HEK293 (cell line): ENCODE measurements around the gene CHRM3.

Experiments used
- CTCF ChIA-PET: fragments of 350-600 bp; formaldehyde crosslinking; extraction: SDS; loops from one replicate; lab custom pipeline; 2021; ENCODE audit warnings: antibody characterized with exemption; lab: Yijun Ruan, JAX
- POLR2A ChIA-PET: fragments of 300-600 bp; formaldehyde crosslinking; extraction: SDS; loops from one replicate; lab custom pipeline; 2020; ENCODE audit warnings: antibody characterized with exemption, inconsistent platforms; lab: Yijun Ruan, JAX
- H3K27ac ChIP-seq: fragments of 200-500 bp; sonication (Bioruptor generic); 2 replicates; pipeline ENCODE4 v1.5.1; 2014; ENCODE audit warnings: low read depth, low read length, control low read depth, inconsistent platforms; ENCODE audit errors: extremely low read depth
- H3K36me3 ChIP-seq, 2 experiments: fragments of 200-500 bp in 1 of 2; sonication (Bioruptor generic) in 1 of 2; 1 replicate in 1 of 2; 2 replicates in 1 of 2; pipeline ENCODE4 v1.5.1; 2014 to 2017; ENCODE audit warnings: inconsistent platforms in 2 of 2, low read length in 2 of 2; ENCODE audit not compliant: control insufficient read depth in 2 of 2, insufficient read depth in 1 of 2
- H3K4me1 ChIP-seq: fragments of 200-500 bp; sonication (Bioruptor generic); 2 replicates; pipeline ENCODE4 v1.5.1; 2014; ENCODE audit warnings: mild to moderate bottlenecking, low read length, inconsistent platforms; ENCODE audit not compliant: control insufficient read depth, insufficient read depth
- H3K4me3 ChIP-seq: 2 replicates; pipeline ENCODE4 v1.5.1; 2011; ENCODE audit warnings: low read depth, mild to moderate bottlenecking, control low read depth, low read length, moderate library complexity
- H3K9me3 ChIP-seq: fragments of 200-500 bp; sonication (Bioruptor generic); 2 replicates; pipeline ENCODE4 v1.5.1; 2014; ENCODE audit warnings: low read depth, low read length, inconsistent platforms; ENCODE audit not compliant: control insufficient read depth, insufficient read depth
- HOXD13 ChIP-seq: sonication (generic); formaldehyde crosslinking; IDR thresholded peaks from 2 replicates; pipeline ENCODE4 v1.8.0; 2022; ENCODE audit warnings: missing genetic modification reagents, borderline replicate concordance
- PRDM2 ChIP-seq: fragments of 450-650 bp; formaldehyde crosslinking; IDR thresholded peaks from 2 replicates; pipeline ENCODE4 v1.5.1; 2016; ENCODE audit warnings: missing biosample characterization, missing genetic modification characterization, borderline replicate concordance
- SCRT2 ChIP-seq: fragments of 450-650 bp; formaldehyde crosslinking; IDR thresholded peaks from 2 replicates; pipeline ENCODE4 v1.5.1; 2016; ENCODE audit warnings: missing biosample characterization, missing genetic modification characterization
- SP3 ChIP-seq: fragments of 450-650 bp; formaldehyde crosslinking; IDR thresholded peaks from 2 replicates; pipeline ENCODE4 v1.5.1; 2016; ENCODE audit warnings: missing biosample characterization, missing genetic modification characterization
- SP7 ChIP-seq: fragments of 450-650 bp; formaldehyde crosslinking; IDR thresholded peaks from 2 replicates; pipeline ENCODE4 v1.5.1; 2016; ENCODE audit warnings: missing biosample characterization, missing genetic modification characterization
- TCF7L2 ChIP-seq: IDR thresholded peaks from 2 replicates; pipeline ENCODE4 v1.6.1; 2011; ENCODE audit warnings: low read depth, mild to moderate bottlenecking, inconsistent platforms, low read length, moderate library complexity, borderline replicate concordance
- ZBTB1 ChIP-seq: fragments of 450-650 bp; formaldehyde crosslinking; IDR thresholded peaks from 2 replicates; pipeline ENCODE4 v1.5.1; 2016; ENCODE audit warnings: missing biosample characterization, missing genetic modification characterization
- ZBTB48 ChIP-seq: fragments of 450-650 bp; formaldehyde crosslinking; IDR thresholded peaks from 2 replicates; pipeline ENCODE4 v1.5.1; 2016; ENCODE audit warnings: missing biosample characterization, missing genetic modification characterization
- ZEB2 ChIP-seq: fragments of 450-650 bp; formaldehyde crosslinking; IDR thresholded peaks from 2 replicates; pipeline ENCODE4 v1.5.1; 2016; ENCODE audit warnings: missing biosample characterization, missing genetic modification characterization
- ZNF155 ChIP-seq: fragments of 450-650 bp; formaldehyde crosslinking; IDR thresholded peaks from 2 replicates; pipeline ENCODE4 v1.5.1; 2016; ENCODE audit warnings: missing biosample characterization, missing genetic modification characterization
- ZNF221 ChIP-seq: fragments of 450-650 bp; formaldehyde crosslinking; IDR thresholded peaks from 2 replicates; pipeline ENCODE4 v1.5.1; 2017; ENCODE audit warnings: missing biosample characterization, missing genetic modification characterization, borderline replicate concordance
- ZNF658 ChIP-seq: fragments of 450-650 bp; formaldehyde crosslinking; IDR thresholded peaks from 2 replicates; pipeline ENCODE4; 2016; ENCODE audit warnings: missing biosample characterization, missing genetic modification characterization
- ZSCAN5A ChIP-seq: fragments of 450-650 bp; formaldehyde crosslinking; IDR thresholded peaks from 2 replicates; pipeline ENCODE4 v1.5.1; 2016; ENCODE audit warnings: missing biosample characterization, missing genetic modification characterization
- TF ChIP-seq, protein P1 (sequence below): fragments of 450-650 bp; formaldehyde crosslinking; IDR thresholded peaks from 2 replicates; pipeline ENCODE4 v1.5.1; 2016; ENCODE audit warnings: missing biosample characterization, missing genetic modification characterization
- TF ChIP-seq, protein P2 (sequence below): fragments of 450-650 bp; formaldehyde crosslinking; conservative IDR thresholded peaks from 2 replicates; pipeline ENCODE4 v1.5.1; 2016; ENCODE audit warnings: low read depth, missing biosample characterization, missing genetic modification characterization
- TF ChIP-seq, protein P3 (sequence below): fragments of 450-650 bp; formaldehyde crosslinking; IDR thresholded peaks from 2 replicates; pipeline ENCODE4 v1.5.1; 2016; ENCODE audit warnings: missing biosample characterization, missing genetic modification characterization

The CHRM3 gene

DNA sequence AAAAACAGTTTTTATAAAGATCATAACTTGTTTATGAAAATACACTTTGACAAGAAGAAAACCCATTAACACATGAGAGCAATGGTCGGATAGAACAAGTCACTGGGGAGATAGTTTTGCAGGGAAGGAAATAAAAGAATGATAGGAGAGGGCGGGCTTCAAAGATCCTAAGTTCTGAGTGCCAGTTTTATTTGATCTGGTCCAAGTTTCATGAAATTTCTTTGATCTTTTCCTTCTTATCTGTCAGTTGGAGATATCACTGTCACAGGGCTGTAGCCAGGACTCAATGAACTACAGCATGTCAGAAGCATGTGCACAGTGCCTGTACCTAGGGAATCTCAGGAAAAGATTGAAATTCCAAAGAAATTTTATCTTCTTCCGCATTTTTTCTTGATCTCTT is 36.5 kb downstream of the CHRM3 start:
- TF ChIP-seq, protein P1, sequence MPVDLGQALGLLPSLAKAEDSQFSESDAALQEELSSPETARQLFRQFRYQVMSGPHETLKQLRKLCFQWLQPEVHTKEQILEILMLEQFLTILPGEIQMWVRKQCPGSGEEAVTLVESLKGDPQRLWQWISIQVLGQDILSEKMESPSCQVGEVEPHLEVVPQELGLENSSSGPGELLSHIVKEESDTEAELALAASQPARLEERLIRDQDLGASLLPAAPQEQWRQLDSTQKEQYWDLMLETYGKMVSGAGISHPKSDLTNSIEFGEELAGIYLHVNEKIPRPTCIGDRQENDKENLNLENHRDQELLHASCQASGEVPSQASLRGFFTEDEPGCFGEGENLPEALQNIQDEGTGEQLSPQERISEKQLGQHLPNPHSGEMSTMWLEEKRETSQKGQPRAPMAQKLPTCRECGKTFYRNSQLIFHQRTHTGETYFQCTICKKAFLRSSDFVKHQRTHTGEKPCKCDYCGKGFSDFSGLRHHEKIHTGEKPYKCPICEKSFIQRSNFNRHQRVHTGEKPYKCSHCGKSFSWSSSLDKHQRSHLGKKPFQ (tag by site-specific recombination), result no peak
- TF ChIP-seq TCF7L2 (peak; percentile 53; the same call in 1 of the 2 replicates), PRDM2 (tag by site-specific recombination) (no peak), SP3 (tag by site-specific recombination) (0 out of 2 replicates have a peak, but pooled peaks have one; percentile 2)
- no peaks in the 10 kb centered on the region for H3K36me3 ChIP-seq
- ChIA-PET CTCF (no interaction called here), POLR2A (no interaction called here)
- H3K27ac ChIP-seq, result no peak overlapping the region
- H3K9me3 ChIP-seq, result no peaks in the 10 kb centered on the region
- H3K4me1 ChIP-seq, result peaks cover 16% of the 10 kb centered on the region
- no peak overlapping the region for H3K4me3 ChIP-seq

DNA sequence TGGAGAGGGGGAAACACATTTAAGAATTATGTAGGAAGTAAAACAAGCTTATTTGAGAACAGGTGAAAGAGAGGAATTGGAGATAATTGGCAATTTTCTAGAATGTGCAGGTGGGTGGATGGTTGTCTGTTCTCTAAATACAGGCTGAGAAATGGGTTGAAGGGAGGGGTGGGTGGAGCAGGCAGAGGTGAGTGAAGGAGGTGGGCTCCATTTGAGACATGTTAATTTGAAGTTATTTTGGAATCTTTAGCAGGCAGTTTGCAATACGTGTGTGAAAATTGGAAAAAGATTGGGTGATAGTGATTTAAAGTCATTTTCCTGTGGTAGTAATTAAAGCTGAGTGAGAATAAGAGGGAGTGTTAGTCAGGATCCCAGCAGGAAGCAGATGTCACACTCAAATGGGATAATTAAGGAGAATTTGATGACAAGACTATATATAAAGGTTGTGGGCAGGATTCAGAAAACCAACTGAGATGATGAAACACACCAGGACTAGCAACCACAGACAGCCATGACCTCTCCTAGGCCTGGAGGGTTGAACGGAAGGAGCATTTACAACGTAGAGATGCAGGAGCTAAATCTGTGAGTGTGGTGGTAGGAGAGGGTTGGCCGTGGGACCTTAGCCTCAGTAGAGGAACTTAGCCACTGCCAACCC is 40.6 kb downstream of the CHRM3 start:
- ChIA-PET CTCF (no interaction called here), POLR2A (no interaction called here)
- Histone ChIP-seq H3K36me3 (no peaks in the 10 kb centered on the region), H3K27ac (no peak overlapping the region), H3K4me3 (no peak overlapping the region), H3K4me1 (peaks cover 8% of the 10 kb centered on the region), H3K9me3 (no peaks in the 10 kb centered on the region)
- TF ChIP-seq ZEB2 (tag by site-specific recombination) (no peak), HOXD13 (CRISPR knock-in tag) (no peak), ZSCAN5A (no peak), ZBTB1 (tag by site-specific recombination) (no peak), SCRT2 (no peak), ZNF658 (no peak), ZNF155 (tag by site-specific recombination) (no peak), SP7 (tag by site-specific recombination) (no peak), ZNF221 (tag by site-specific recombination) (no peak), ZBTB48 (no peak)
- TF ChIP-seq, protein P2, sequence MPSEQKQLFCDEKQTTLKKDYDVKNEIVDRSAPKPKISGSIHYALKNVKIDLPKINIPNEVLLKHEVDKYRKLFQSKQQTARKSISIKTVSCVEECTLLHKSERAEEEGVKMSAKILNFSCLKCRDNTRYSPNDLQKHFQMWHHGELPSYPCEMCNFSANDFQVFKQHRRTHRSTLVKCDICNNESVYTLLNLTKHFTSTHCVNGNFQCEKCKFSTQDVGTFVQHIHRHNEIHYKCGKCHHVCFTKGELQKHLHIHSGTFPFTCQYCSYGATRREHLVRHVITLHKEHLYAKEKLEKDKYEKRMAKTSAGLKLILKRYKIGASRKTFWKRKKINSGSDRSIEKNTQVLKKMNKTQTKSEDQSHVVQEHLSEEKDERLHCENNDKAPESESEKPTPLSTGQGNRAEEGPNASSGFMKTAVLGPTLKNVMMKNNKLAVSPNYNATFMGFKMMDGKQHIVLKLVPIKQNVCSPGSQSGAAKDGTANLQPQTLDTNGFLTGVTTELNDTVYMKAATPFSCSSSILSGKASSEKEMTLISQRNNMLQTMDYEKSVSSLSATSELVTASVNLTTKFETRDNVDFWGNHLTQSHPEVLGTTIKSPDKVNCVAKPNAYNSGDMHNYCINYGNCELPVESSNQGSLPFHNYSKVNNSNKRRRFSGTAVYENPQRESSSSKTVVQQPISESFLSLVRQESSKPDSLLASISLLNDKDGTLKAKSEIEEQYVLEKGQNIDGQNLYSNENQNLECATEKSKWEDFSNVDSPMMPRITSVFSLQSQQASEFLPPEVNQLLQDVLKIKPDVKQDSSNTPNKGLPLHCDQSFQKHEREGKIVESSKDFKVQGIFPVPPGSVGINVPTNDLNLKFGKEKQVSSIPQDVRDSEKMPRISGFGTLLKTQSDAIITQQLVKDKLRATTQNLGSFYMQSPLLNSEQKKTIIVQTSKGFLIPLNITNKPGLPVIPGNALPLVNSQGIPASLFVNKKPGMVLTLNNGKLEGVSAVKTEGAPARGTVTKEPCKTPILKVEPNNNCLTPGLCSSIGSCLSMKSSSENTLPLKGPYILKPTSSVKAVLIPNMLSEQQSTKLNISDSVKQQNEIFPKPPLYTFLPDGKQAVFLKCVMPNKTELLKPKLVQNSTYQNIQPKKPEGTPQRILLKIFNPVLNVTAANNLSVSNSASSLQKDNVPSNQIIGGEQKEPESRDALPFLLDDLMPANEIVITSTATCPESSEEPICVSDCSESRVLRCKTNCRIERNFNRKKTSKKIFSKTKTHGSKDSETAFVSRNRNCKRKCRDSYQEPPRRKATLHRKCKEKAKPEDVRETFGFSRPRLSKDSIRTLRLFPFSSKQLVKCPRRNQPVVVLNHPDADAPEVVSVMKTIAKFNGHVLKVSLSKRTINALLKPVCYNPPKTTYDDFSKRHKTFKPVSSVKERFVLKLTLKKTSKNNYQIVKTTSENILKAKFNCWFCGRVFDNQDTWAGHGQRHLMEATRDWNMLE (tag by site-specific recombination), result no peak
- TF ChIP-seq, protein P3, sequence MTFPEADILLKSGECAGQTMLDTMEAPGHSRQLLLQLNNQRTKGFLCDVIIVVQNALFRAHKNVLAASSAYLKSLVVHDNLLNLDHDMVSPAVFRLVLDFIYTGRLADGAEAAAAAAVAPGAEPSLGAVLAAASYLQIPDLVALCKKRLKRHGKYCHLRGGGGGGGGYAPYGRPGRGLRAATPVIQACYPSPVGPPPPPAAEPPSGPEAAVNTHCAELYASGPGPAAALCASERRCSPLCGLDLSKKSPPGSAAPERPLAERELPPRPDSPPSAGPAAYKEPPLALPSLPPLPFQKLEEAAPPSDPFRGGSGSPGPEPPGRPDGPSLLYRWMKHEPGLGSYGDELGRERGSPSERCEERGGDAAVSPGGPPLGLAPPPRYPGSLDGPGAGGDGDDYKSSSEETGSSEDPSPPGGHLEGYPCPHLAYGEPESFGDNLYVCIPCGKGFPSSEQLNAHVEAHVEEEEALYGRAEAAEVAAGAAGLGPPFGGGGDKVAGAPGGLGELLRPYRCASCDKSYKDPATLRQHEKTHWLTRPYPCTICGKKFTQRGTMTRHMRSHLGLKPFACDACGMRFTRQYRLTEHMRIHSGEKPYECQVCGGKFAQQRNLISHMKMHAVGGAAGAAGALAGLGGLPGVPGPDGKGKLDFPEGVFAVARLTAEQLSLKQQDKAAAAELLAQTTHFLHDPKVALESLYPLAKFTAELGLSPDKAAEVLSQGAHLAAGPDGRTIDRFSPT (tag by site-specific recombination), result no peak
